Thoracic aorta (tissue), 2 donors: ENCODE data around the gene THAP11. TPM values are rescaled to one million over a fixed set of nuclear protein-coding genes. Genes with fewer than 3 reads are reported as not detected.
"Not testable (repeated sequence)": the region's sequence is repeated elsewhere in the genome, so short reads cannot be mapped to it uniquely, and the experiment has no call there.

Source experiments
- ATAC-seq: fragments of 150-250 bp; one replicate; pipeline ENCODE4 v1.8.0; 2017; ENCODE audit warnings: low read depth; ENCODE audit not compliant: insufficient number of reproducible peaks, low FRiP score
- DNase-seq: peaks from one replicate; pipeline ENCODE4 v3.0.0-alpha.2; 2020; ENCODE audit warnings: low spot score
- H3K27ac ChIP-seq, 2 donors: fragments of 200-600 bp; sonication (generic); 1 replicate in 1 of 2; 2 replicates in 1 of 2; pipeline ENCODE4 v1.5.1; 2016; ENCODE audit warnings: mild to moderate bottlenecking in 2 of 2, moderate library complexity in 2 of 2
- H3K27me3 ChIP-seq: fragments of 200-600 bp; sonication (generic); replicated peaks from 2 replicates; pipeline ENCODE4 v1.6.0; 2016; ENCODE audit warnings: mild to moderate bottlenecking; ENCODE audit not compliant: insufficient read depth
- H3K36me3 ChIP-seq: fragments of 200-600 bp; sonication (generic); one replicate; pipeline ENCODE4 v1.5.1; 2016
- H3K4me1 ChIP-seq, 2 donors: fragments of 200-600 bp; sonication (generic); 1 replicate in 1 of 2; 2 replicates in 1 of 2; pipeline versions ENCODE4 v1.5.1 to v1.6.0; 2016; ENCODE audit warnings: low read depth in 2 of 2, mild to moderate bottlenecking in 1 of 2; ENCODE audit not compliant: control insufficient read depth in 1 of 2
- H3K4me3 ChIP-seq: fragments of 200-600 bp; sonication (generic); 2 replicates; pipeline ENCODE4 v1.5.1; 2016; ENCODE audit warnings: mild to moderate bottlenecking
- H3K9me3 ChIP-seq: fragments of 200-600 bp; sonication (generic); 2 replicates; pipeline ENCODE4 v1.5.1; 2016
- CTCF ChIP-seq: fragments of 200-600 bp; sonication (generic); IDR thresholded peaks from one replicate; pipeline ENCODE4 v1.5.1; 2019; ENCODE audit warnings: antibody characterized with exemption
- total RNA-seq, 2 donors: library from RNA; depleted of rRNA; stranded (reverse); fragments of >200 nt; gene quantifications; one replicate each; pipeline versions ENCODE4 v1.1.0 to v1.2.3, GENCODE V29; 2016

THAP11 gene
- total RNA-seq, 2 donors from 2014 or later = 67.5 to 74.7 TPM

- DNase-seq = no peak
- Histone ChIP-seq H3K27me3 (no peaks in the 10 kb centered on the region), H3K4me1 (peaks cover 8 to 13% of the 10 kb centered on the region in 2 donors), H3K36me3 (peaks cover 28% of the 10 kb centered on the region), H3K9me3 (no peaks in the 10 kb centered on the region), H3K4me3 (peak overlapping the region; percentile 89), H3K27ac (peak overlapping the region; percentile 52 to 56)
- no peak for TF ChIP-seq CTCF
- no peak for ATAC-seq
Measured at GRCh38 chr16:67834242-67834614, 7.9 kb upstream of the THAP11 start.

GRCh38 chr16:67837190-67837589 is 4.9 kb upstream of the THAP11 start:
- H3K9me3 ChIP-seq, H3K36me3 ChIP-seq, DNase-seq, ATAC-seq, H3K27me3 ChIP-seq, H3K4me3 ChIP-seq, H3K27ac ChIP-seq: not testable (repeated sequence)
- peaks cover 12 to 13% of the 10 kb centered on the region in 2 donors for H3K4me1 ChIP-seq

GRCh38 chr16:67837811-67838210 is 4.3 kb upstream of the THAP11 start:
- no peak for DNase-seq
- no peak for ATAC-seq
- no peak overlapping the region for H3K4me3 ChIP-seq
- H3K27me3 ChIP-seq = no peaks in the 10 kb centered on the region
- TF ChIP-seq CTCF = no peak
- no peak overlapping the region for H3K27ac ChIP-seq
- no peaks in the 10 kb centered on the region for H3K9me3 ChIP-seq
- H3K36me3 ChIP-seq = no peaks in the 10 kb centered on the region
- peaks cover 9 to 11% of the 10 kb centered on the region in 2 donors for H3K4me1 ChIP-seq

- Histone ChIP-seq H3K9me3 (no peaks in the 10 kb centered on the region), H3K4me3 (peak overlapping the region; percentile 90), H3K27me3 (no peaks in the 10 kb centered on the region), H3K4me1 (peaks cover 31 to 34% of the 10 kb centered on the region in 2 donors), H3K27ac (peak overlapping the region; percentile 97 to 99), H3K36me3 (no peaks in the 10 kb centered on the region)
- no peak for TF ChIP-seq CTCF
- ATAC-seq (no peak), DNase-seq (no peak)
Measured at GRCh38 chr16:67841198-67841815, 813 bp upstream of the THAP11 start.

- peak overlapping the region; percentile 97 to 99 for H3K27ac ChIP-seq
- DNase-seq = no peak
- peaks cover 32 to 37% of the 10 kb centered on the region in 2 donors for H3K4me1 ChIP-seq
- peak overlapping the region; percentile 90 for H3K4me3 ChIP-seq
- H3K9me3 ChIP-seq = no peaks in the 10 kb centered on the region
- no peaks in the 10 kb centered on the region for H3K27me3 ChIP-seq
- peak; percentile 11 for ATAC-seq
- no peaks in the 10 kb centered on the region for H3K36me3 ChIP-seq
- TF ChIP-seq CTCF = peak; percentile 43
Measured at GRCh38 chr16:67842509-67843342, 606 bp downstream of the THAP11 start.
